ENCODE results near the gene SLC9A3.
A peak's percentile ranks its signal among the peaks of the same experiment; 100 is the strongest.

Gene SLC9A3

GRCh38 chr5:442335-443238 is 81.7 kb downstream of the SLC9A3 start, which contains the start of gene EXOC3:
EXOC3 (plus strand) TSS chr5:443176; CDS start chr5:446206, 3,030 bp downstream.
- DNase-seq (ENCODE audit: low read depth) = peak; percentile 45

- DNase-seq (ENCODE audit: low read depth) = no peak
These were observed 82.3 kb downstream of the SLC9A3 start for GRCh38 chr5:441996-442334.

GRCh38 chr5:440401-441201 is 83.6 kb downstream of the SLC9A3 start:
- DNase-seq (ENCODE audit: low read depth) = no peak

GRCh38 chr5:439636-440035 is 84.6 kb downstream of the SLC9A3 start:
- DNase-seq (ENCODE audit: low read depth) = no peak

GRCh38 chr5:439181-439580 is 85.1 kb downstream of the SLC9A3 start:
- DNase-seq (ENCODE audit: low read depth) = no peak

GRCh38 chr5:438481-438981 is 85.7 kb downstream of the SLC9A3 start:
- no peak for DNase-seq (ENCODE audit: low read depth)

- no peak for DNase-seq (ENCODE audit: low read depth)
These were observed 86.9 kb downstream of the SLC9A3 start for GRCh38 chr5:437281-437771.

- DNase-seq (ENCODE audit: low read depth) = no peak
These were observed 87.6 kb downstream of the SLC9A3 start for GRCh38 chr5:436641-436975.

GRCh38 chr5:435961-436640 is 88.1 kb downstream of the SLC9A3 start:
- DNase-seq (ENCODE audit: low read depth) = no peak

GRCh38 chr5:435156-435790 is 89.0 kb downstream of the SLC9A3 start:
- DNase-seq (ENCODE audit: low read depth) = no peak

- no peak for DNase-seq (ENCODE audit: low read depth)
These were observed 89.7 kb downstream of the SLC9A3 start for GRCh38 chr5:434443-435146.

- no peak for DNase-seq (ENCODE audit: low read depth)
These were observed 90.4 kb downstream of the SLC9A3 start for GRCh38 chr5:433836-434235.

GRCh38 chr5:432928-433791 is 91.1 kb downstream of the SLC9A3 start:
- DNase-seq (ENCODE audit: low read depth) = no peak

- no peak for DNase-seq (ENCODE audit: low read depth)
These were observed 91.9 kb downstream of the SLC9A3 start for GRCh38 chr5:432201-432927.

- DNase-seq (ENCODE audit: low read depth) = no peak
These were observed 92.6 kb downstream of the SLC9A3 start for GRCh38 chr5:431711-432050.

- DNase-seq (ENCODE audit: low read depth) = no peak
These were observed 93.1 kb downstream of the SLC9A3 start for GRCh38 chr5:431001-431710.

- no peak for DNase-seq (ENCODE audit: low read depth)
These were observed 93.9 kb downstream of the SLC9A3 start for GRCh38 chr5:430214-430925.

- peak; percentile 76 for DNase-seq (ENCODE audit: low read depth)
These were observed 94.6 kb downstream of the SLC9A3 start for GRCh38 chr5:429453-430188.

Measured in stromal cell of bone marrow (primary cell).